Brain microvascular endothelial cell (primary cell): Measurements from ENCODE around the gene AK1.

Source experiments
- DNase-seq: peaks from one replicate; pipeline ENCODE4 v3.0.0-alpha.2; 2020
- H3K27ac ChIP-seq: fragments of 250-450 bp; sonication (Bioruptor Pico); 2 replicates; pipeline ENCODE4 v1.5.1; 2020; ENCODE audit warnings: mild to moderate bottlenecking, moderate library complexity
- H3K27me3 ChIP-seq: fragments of 250-450 bp; sonication (Bioruptor Pico); replicated peaks from 2 replicates; pipeline ENCODE4 v1.5.1; 2020; ENCODE audit warnings: mild to moderate bottlenecking
- H3K36me3 ChIP-seq: fragments of 250-450 bp; sonication (Bioruptor Pico); replicated peaks from 2 replicates; pipeline ENCODE4 v1.5.1; 2020; ENCODE audit warnings: mild to moderate bottlenecking
- H3K4me3 ChIP-seq: 2 replicates; pipeline ENCODE4 v1.5.1; 2011; ENCODE audit warnings: low read depth, mild to moderate bottlenecking, control low read depth, low read length, moderate library complexity
- CTCF ChIP-seq: IDR thresholded peaks from 2 replicates; pipeline ENCODE4 v1.5.1; 2011; ENCODE audit warnings: low read depth, mild to moderate bottlenecking, moderate library complexity, low read length, control low read depth, inconsistent platforms; ENCODE audit errors: missing control alignments
- in situ Hi-C: cut with HindIII; loops from 2 replicates; pipeline ENCODE4 v1.10.0; 2017; ENCODE audit warnings: low sequenced_read_pairs, low pct_ligation_motif_present

AK1 gene

GRCh38 chr9:127917603-127918002, 40.1 kb upstream of the AK1 start:
- in situ Hi-C loops = no loop called here
- no peak for DNase-seq
- H3K27ac ChIP-seq = no peak overlapping the region
- H3K36me3 ChIP-seq = peaks cover 7% of the 10 kb centered on the region
- H3K4me3 ChIP-seq = no peak overlapping the region
- no peak for TF ChIP-seq CTCF
- no peaks in the 10 kb centered on the region for H3K27me3 ChIP-seq

- no peak for TF ChIP-seq CTCF
- in situ Hi-C loops = no loop called here
- H3K36me3 ChIP-seq = peaks cover 13% of the 10 kb centered on the region
- DNase-seq = peak; percentile 88
- H3K27ac ChIP-seq = no peak within 1 kb of the TSS
- no peaks in the 10 kb centered on the region for H3K27me3 ChIP-seq
- peak within 1 kb of the TSS; percentile 72 for H3K4me3 ChIP-seq
These were observed 39.5 kb upstream of the AK1 start, which contains the start of gene ST6GALNAC4 for GRCh38 chr9:127916720-127917581. Gene ST6GALNAC4 (minus strand): TSS chr9:127917041. CDS start chr9:127916419, 622 bp downstream.

- no peaks in the 10 kb centered on the region for H3K27me3 ChIP-seq
- DNase-seq = no peak
- peak overlapping the region; percentile 72 for H3K4me3 ChIP-seq
- TF ChIP-seq CTCF = no peak
- H3K36me3 ChIP-seq = peaks cover 22% of the 10 kb centered on the region
- no peak overlapping the region for H3K27ac ChIP-seq
- in situ Hi-C loops = no loop called here
These were observed 38.6 kb upstream of the AK1 start for GRCh38 chr9:127915801-127916719.

GRCh38 chr9:127915325-127915752, 37.9 kb upstream of the AK1 start:
- in situ Hi-C loops = no loop called here
- Histone ChIP-seq H3K27ac (no peak overlapping the region), H3K4me3 (no peak overlapping the region), H3K27me3 (no peaks in the 10 kb centered on the region), H3K36me3 (peaks cover 24% of the 10 kb centered on the region)
- no peak for DNase-seq
- no peak for TF ChIP-seq CTCF

- in situ Hi-C loops = no loop called here
- no peak for DNase-seq
- H3K27me3 ChIP-seq = no peaks in the 10 kb centered on the region
- peaks cover 30% of the 10 kb centered on the region for H3K36me3 ChIP-seq
- H3K27ac ChIP-seq = no peak overlapping the region
- no peak for TF ChIP-seq CTCF
- H3K4me3 ChIP-seq = no peak overlapping the region
These were observed 36.2 kb upstream of the AK1 start for GRCh38 chr9:127913682-127914081.
